RWPE2 (cell line): ENCODE results near the gene PAK6.
A peak's percentile ranks its signal among the peaks of the same experiment; 100 is the strongest.

Experiments
- ATAC-seq: fragments of 200-7000 bp; cut with Tn5 transposase; 3 replicates; pipeline ENCODE4 v1.9.1; 2021; ENCODE audit warnings: low read depth
- DNase-seq: peaks from one replicate; pipeline ENCODE4 v3.0.0-alpha.2; 2020; ENCODE audit warnings: low spot score
- H3K27ac ChIP-seq: fragments of 450-650 bp; 2 replicates; pipeline ENCODE4 v1.5.1; 2017; ENCODE audit warnings: mild to moderate bottlenecking; ENCODE audit not compliant: poor library complexity, severe bottlenecking
- H3K27me3 ChIP-seq: fragments of 250-450 bp; sonication (Bioruptor Pico); 2 replicates; pipeline ENCODE4 v1.5.1; 2021; ENCODE audit warnings: mild to moderate bottlenecking, moderate library complexity; ENCODE audit not compliant: insufficient read depth, poor library complexity, severe bottlenecking
- H3K36me3 ChIP-seq: fragments of 250-450 bp; sonication (Bioruptor Pico); 2 replicates; pipeline ENCODE4 v1.5.1; 2020; ENCODE audit warnings: low read depth, mild to moderate bottlenecking, moderate library complexity
- H3K4me1 ChIP-seq: fragments of 250-450 bp; sonication (Bioruptor Pico); 2 replicates; pipeline ENCODE4 v1.5.1; 2021; ENCODE audit warnings: mild to moderate bottlenecking, moderate library complexity; ENCODE audit not compliant: insufficient read depth, poor library complexity, severe bottlenecking
- H3K4me3 ChIP-seq: fragments of 250-450 bp; sonication (Bioruptor Pico); 2 replicates; pipeline ENCODE4 v1.5.1; 2021; ENCODE audit warnings: mild to moderate bottlenecking, moderate library complexity; ENCODE audit not compliant: severe bottlenecking
- H3K9me3 ChIP-seq: fragments of 250-450 bp; sonication (Bioruptor Pico); 2 replicates; pipeline ENCODE4 v1.5.1; 2021; ENCODE audit warnings: mild to moderate bottlenecking, moderate library complexity; ENCODE audit not compliant: severe bottlenecking
- CTCF ChIP-seq: fragments of 450-650 bp; IDR thresholded peaks from one replicate; pipeline ENCODE4 v1.5.1; 2017; ENCODE audit warnings: mild to moderate bottlenecking, moderate library complexity; ENCODE audit not compliant: poor library complexity, severe bottlenecking

The PAK6 gene

GRCh38 chr15:40303576-40303975 lies 64.7 kb downstream of the PAK6 start:
- DNase-seq = peak; percentile 54
- no peak for ATAC-seq
- TF ChIP-seq CTCF = no peak
- Histone ChIP-seq H3K27ac (no peak overlapping the region), H3K36me3 (no peaks in the 10 kb centered on the region), H3K4me1 (no peaks in the 10 kb centered on the region), H3K9me3 (peaks cover 4% of the 10 kb centered on the region), H3K27me3 (no peaks in the 10 kb centered on the region), H3K4me3 (no peak overlapping the region)

- Histone ChIP-seq H3K4me3 (no peak overlapping the region), H3K27ac (no peak overlapping the region), H3K4me1 (no peaks in the 10 kb centered on the region), H3K36me3 (no peaks in the 10 kb centered on the region), H3K9me3 (no peaks in the 10 kb centered on the region), H3K27me3 (no peaks in the 10 kb centered on the region)
- TF ChIP-seq CTCF = no peak
- no peak for ATAC-seq
- DNase-seq = peak; percentile 46
These were observed 66.4 kb downstream of the PAK6 start for GRCh38 chr15:40305281-40305680.

GRCh38 chr15:40306371-40306770 lies 67.5 kb downstream of the PAK6 start:
- H3K36me3 ChIP-seq = no peaks in the 10 kb centered on the region
- H3K27ac ChIP-seq = no peak overlapping the region
- no peaks in the 10 kb centered on the region for H3K9me3 ChIP-seq
- no peak for TF ChIP-seq CTCF
- peak; percentile 54 for DNase-seq
- H3K27me3 ChIP-seq = no peaks in the 10 kb centered on the region
- ATAC-seq = no peak
- H3K4me3 ChIP-seq = no peak overlapping the region
- H3K4me1 ChIP-seq = no peaks in the 10 kb centered on the region

GRCh38 chr15:40306908-40307307 lies 68.0 kb downstream of the PAK6 start:
- H3K36me3 ChIP-seq = no peaks in the 10 kb centered on the region
- ATAC-seq (no peak), DNase-seq (peak; percentile 68)
- TF ChIP-seq CTCF = no peak
- H3K4me1 ChIP-seq = no peaks in the 10 kb centered on the region
- no peak overlapping the region for H3K4me3 ChIP-seq
- H3K9me3 ChIP-seq = no peaks in the 10 kb centered on the region
- no peaks in the 10 kb centered on the region for H3K27me3 ChIP-seq
- H3K27ac ChIP-seq = no peak overlapping the region

GRCh38 chr15:40307421-40308211 lies 68.8 kb downstream of the PAK6 start, which contains the start of gene PLCB2:
PLCB2 (minus strand) TSS chr15:40307935; CDS start chr15:40307672, 263 bp downstream.
- Histone ChIP-seq H3K4me3 (no peak within 1 kb of the TSS), H3K27ac (no peak within 1 kb of the TSS), H3K27me3 (no peaks in the 10 kb centered on the region), H3K4me1 (no peaks in the 10 kb centered on the region), H3K9me3 (no peaks in the 10 kb centered on the region), H3K36me3 (no peaks in the 10 kb centered on the region)
- DNase-seq = peak; percentile 62
- ATAC-seq = peak; percentile 31
- peak; percentile 29 for TF ChIP-seq CTCF
